HEK293 (cell line): Measurements from ENCODE around the gene TMEM81.

Source experiments
- FEZF1 ChIP-seq: fragments of 450-650 bp; formaldehyde crosslinking; IDR thresholded peaks from 2 replicates; pipeline ENCODE4 v1.5.1; 2016; ENCODE audit warnings: missing biosample characterization, missing genetic modification characterization
- YY2 ChIP-seq: fragments of 450-650 bp; formaldehyde crosslinking; IDR thresholded peaks from 2 replicates; pipeline ENCODE4 v1.5.1; 2016; ENCODE audit warnings: missing biosample characterization, missing genetic modification characterization
- ZNF114 ChIP-seq: fragments of 450-650 bp; formaldehyde crosslinking; IDR thresholded peaks from 2 replicates; pipeline ENCODE4 v1.5.0; 2017; ENCODE audit warnings: missing biosample characterization, missing genetic modification characterization
- ZNF830 ChIP-seq: fragments of 450-650 bp; IDR thresholded peaks from 2 replicates; pipeline ENCODE4 v1.5.0; 2018; ENCODE audit warnings: missing biosample characterization, missing genetic modification characterization, low read depth, mild to moderate bottlenecking, moderate library complexity

GRCh38 chr1:205075642-205076155 is 8.6 kb downstream of the TMEM81 start:
- TF ChIP-seq YY2 (tag by site-specific recombination): no peak
- no peak for TF ChIP-seq ZNF830 (tag by site-specific recombination)
- no peak for TF ChIP-seq FEZF1 (tag by site-specific recombination)
- no peak for TF ChIP-seq ZNF114 (tag by site-specific recombination)
